Ovary (tissue), 3 donors: ENCODE data around the gene PLCB3.

Source experiments
- EP300 ChIP-seq: sonication (generic); formaldehyde crosslinking; IDR thresholded peaks from one replicate; pipeline ENCODE4 v1.6.1; 2017; ENCODE audit warnings: antibody characterized with exemption
- TF ChIP-seq, protein P1 (sequence below), 3 donors: fragments of 450-650 bp in 2 of 3; fragments of 200-600 bp in 1 of 3; IDR thresholded peaks; one replicate each; pipeline versions ENCODE4 v1.5.1 to v1.8.0; 2016 to 2022; ENCODE audit warnings: antibody characterized with exemption in 3 of 3, mild to moderate bottlenecking in 1 of 3
- donor health status: DM: no; HTN: no; CAD: no.

DNA sequence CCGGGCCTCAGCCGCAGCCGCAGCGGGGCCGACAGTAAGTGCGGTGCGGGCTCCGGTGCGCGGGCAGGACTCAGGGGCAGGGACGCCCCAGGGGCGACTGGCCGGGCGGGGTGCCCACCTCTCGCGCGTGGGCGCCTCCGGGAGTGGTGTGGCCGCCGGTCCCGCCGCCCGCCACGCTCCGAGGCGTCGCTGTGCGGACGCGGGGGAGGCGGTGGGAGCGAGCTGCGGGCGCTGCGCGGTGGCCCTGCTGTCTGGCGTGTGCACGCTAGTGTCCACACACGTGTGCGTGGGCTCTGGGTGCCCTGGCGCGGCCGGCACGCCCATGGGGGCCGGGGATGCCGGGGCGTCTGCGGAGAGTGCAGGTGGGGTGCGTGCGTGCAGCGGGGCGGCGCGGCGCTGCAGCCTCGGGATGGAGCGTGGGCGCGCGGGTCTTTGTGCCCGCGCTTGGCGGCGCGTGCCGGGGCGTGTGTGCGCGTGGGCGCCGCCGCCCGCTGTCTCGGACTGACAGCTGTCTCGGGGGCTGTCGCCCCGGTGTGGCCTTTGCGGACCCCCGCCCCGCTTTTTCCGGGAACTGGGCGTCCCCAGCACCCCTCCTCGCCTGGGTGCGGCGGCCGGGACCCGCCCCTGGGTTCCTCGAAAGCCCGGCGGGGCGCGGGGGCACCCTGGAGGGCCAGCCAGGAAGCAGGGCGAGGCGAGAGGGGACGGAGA, 40.6 kb downstream of the PLCB3 start:
- TF ChIP-seq, protein P1, sequence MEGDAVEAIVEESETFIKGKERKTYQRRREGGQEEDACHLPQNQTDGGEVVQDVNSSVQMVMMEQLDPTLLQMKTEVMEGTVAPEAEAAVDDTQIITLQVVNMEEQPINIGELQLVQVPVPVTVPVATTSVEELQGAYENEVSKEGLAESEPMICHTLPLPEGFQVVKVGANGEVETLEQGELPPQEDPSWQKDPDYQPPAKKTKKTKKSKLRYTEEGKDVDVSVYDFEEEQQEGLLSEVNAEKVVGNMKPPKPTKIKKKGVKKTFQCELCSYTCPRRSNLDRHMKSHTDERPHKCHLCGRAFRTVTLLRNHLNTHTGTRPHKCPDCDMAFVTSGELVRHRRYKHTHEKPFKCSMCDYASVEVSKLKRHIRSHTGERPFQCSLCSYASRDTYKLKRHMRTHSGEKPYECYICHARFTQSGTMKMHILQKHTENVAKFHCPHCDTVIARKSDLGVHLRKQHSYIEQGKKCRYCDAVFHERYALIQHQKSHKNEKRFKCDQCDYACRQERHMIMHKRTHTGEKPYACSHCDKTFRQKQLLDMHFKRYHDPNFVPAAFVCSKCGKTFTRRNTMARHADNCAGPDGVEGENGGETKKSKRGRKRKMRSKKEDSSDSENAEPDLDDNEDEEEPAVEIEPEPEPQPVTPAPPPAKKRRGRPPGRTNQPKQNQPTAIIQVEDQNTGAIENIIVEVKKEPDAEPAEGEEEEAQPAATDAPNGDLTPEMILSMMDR (IDR thresholded peaks at IDR 0.05) = no peak
- no peak for TF ChIP-seq EP300
